ENCODE measurements around the gene ANKMY1. TPM values are rescaled to one million over a fixed set of nuclear protein-coding genes. Genes with fewer than 3 reads are reported as not detected.

The ANKMY1 gene
- total and polyA plus RNA-seq, 2 of the 8 experiments (the other 6 are each of a cell fraction or from before 2014, with no cell fraction given) = 4.5 to 4.8 TPM

DNA sequence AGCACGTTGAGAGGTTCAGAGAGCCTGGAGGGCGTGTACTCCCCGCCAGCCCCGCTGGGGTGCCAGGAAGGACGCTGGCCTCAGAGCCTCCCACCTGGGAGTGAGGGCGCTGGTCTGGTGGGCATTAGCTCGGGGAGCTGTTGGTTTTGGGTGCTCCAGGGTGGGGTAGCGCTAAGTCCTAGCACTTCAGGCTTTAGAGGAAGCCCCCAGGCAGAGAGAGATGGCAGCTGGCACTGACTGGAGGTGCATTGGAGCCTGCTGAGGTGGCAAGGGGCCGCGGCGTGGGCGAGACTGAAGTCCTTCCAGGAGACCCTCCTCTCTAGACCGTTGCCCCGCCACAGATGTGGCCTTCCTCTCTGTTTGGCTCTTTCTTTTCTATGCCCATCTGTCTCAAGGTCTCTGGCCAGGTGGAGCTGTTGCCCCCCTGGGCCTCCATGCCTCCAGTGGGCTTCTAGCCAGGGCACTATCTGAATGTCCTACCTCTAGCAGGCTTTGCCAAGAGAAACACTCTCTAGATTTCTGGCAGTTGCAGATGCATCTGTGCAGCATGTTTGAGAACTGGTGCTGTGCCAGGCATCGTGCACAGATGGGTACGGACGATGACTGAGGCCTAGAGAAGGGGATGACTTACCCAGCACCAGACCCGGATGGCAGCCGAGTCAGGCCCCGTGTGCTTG lies 35.4 kb upstream of the ANKMY1 start:
- WGBS, 2 experiments (ENCODE audit: extremely low coverage in 1 of 2, insufficient coverage in 1 of 2, insufficient read length in 1 of 2, insufficient replicate concordance in 2 of 2, low coverage in 1 of 2, low lambda C conversion rate in 2 of 2, missing lambda C conversion rate in 1 of 2) = 92% methylated on average over 18 of the region's 20 CpGs; no CpG with 5 or more reads in 1 of the 2 experiments
- H3K27ac ChIP-seq (ENCODE audit: low read depth, low read length) = no peak overlapping the region
- H4K5ac ChIP-seq (ENCODE audit: insufficient read length, low read depth, low read length) = no peak overlapping the region
- TF ChIP-seq SRF (IDR thresholded peaks at IDR 0.05; ENCODE audit: low read depth, low read length) = no peak
- TF ChIP-seq EP300 (IDR thresholded peaks at IDR 0.05; ENCODE audit: borderline replicate concordance in 1 of 2, low read depth in 2 of 2, low read length in 2 of 2) = no peak
- no peak for TF ChIP-seq TAF7 (optimal IDR thresholded peaks at IDR 0.05; ENCODE audit: borderline replicate concordance, low read depth, low read length)
- H4K20me1 ChIP-seq (replicated peaks in 1 of 2; ENCODE audit: control insufficient read depth in 1 of 2, insufficient read depth in 2 of 2, low read length in 2 of 2) = peaks cover 3 to 24% of the 10 kb centered on the region in 2 experiments
- H3K4ac ChIP-seq (replicated peaks; ENCODE audit: insufficient read length, low read depth, low read length) = no peak overlapping the region
- no peak overlapping the region for H4K8ac ChIP-seq (ENCODE audit: extremely low read depth, insufficient read depth, low read length)
- no peak overlapping the region for H3K23ac ChIP-seq (ENCODE audit: insufficient read length)
- H2BK120ac ChIP-seq (replicated peaks; ENCODE audit: low read depth, low read length) = no peak overlapping the region
- peaks cover 13% of the 10 kb centered on the region for H3K79me1 ChIP-seq (ENCODE audit: low read depth, low read length)
- no peaks in the 10 kb centered on the region for H3K27me3 ChIP-seq (replicated peaks in 1 of 4; ENCODE audit: control insufficient read depth in 3 of 4, extremely low read depth in 1 of 4, insufficient read depth in 3 of 4, low read length in 3 of 4)
- no peak overlapping the region for H3K4me3 ChIP-seq (ENCODE audit: extremely low read depth in 1 of 4, insufficient read depth in 2 of 4, low read depth in 3 of 4, low read length in 4 of 4)
- H2AK5ac ChIP-seq (ENCODE audit: low read depth, low read length) = no peak overlapping the region
- no peak overlapping the region for H3K18ac ChIP-seq (ENCODE audit: extremely low read depth, low read length)
- no peak overlapping the region for H3K56ac ChIP-seq (replicated peaks; ENCODE audit: insufficient read length, low read depth, low read length)
- H4K91ac ChIP-seq (replicated peaks; ENCODE audit: insufficient read length, low read length) = no peak overlapping the region
- no peak overlapping the region for H2BK15ac ChIP-seq (ENCODE audit: low read length)
- ChIA-PET CTCF (ENCODE audit: partially characterized antibody) (interaction anchor here (0.6 to 3.5 kb wide), 6 partner anchors 8 to 27 kb away, joined by 3 to 17 read pairs (median 4); no protein-coding TSS in a partner anchor), POLR2A (ENCODE audit: partially characterized antibody) (interaction anchor here (2.1 kb wide), 1 partner anchor 8 kb away, joined by 13 read pairs; the partner anchor contains the start of gene CAPN10)
- no peaks in the 10 kb centered on the region for H3K23me2 ChIP-seq (ENCODE audit: low read depth, low read length)
- no peak overlapping the region for H3K14ac ChIP-seq (ENCODE audit: insufficient read length)
- peaks cover 0 to 13% (median 11%) of the 10 kb centered on the region in 4 experiments; a peak in 5 of 8 replicates for H3K36me3 ChIP-seq (ENCODE audit: control insufficient read depth in 2 of 4, insufficient read depth in 4 of 4, low read length in 3 of 4)
- no peak overlapping the region for H3K4me2 ChIP-seq (ENCODE audit: insufficient read depth in 1 of 2, low read depth in 2 of 2, low read length in 2 of 2)
- no peaks in the 10 kb centered on the region for H3K9me3 ChIP-seq (ENCODE audit: insufficient read depth in 2 of 2, low read depth in 1 of 2, low read length in 1 of 2)
- FAIRE-seq = no peak
- DNase-seq (ENCODE audit: low read depth in 1 of 2, low spot score in 2 of 2) = no peak
- peaks cover 0 to 19% of the 10 kb centered on the region in 2 experiments; a peak in 2 of 4 replicates for H3K79me2 ChIP-seq (ENCODE audit: control insufficient read depth in 1 of 2, insufficient read depth in 2 of 2, low read length in 2 of 2)
- H2BK5ac ChIP-seq (ENCODE audit: low read depth, low read length) = no peak overlapping the region
- no peak overlapping the region for H3K9ac ChIP-seq (replicated peaks in 1 of 4; ENCODE audit: extremely low read depth in 1 of 4, low read depth in 3 of 4, low read length in 3 of 4)
- no peak overlapping the region for H2BK12ac ChIP-seq (ENCODE audit: low read depth, low read length)
- no peak overlapping the region for H2BK20ac ChIP-seq (ENCODE audit: low read length)
- H3K4me1 ChIP-seq (replicated peaks in 1 of 4; ENCODE audit: control insufficient read depth in 3 of 4, insufficient read depth in 4 of 4, low read length in 3 of 4) = no peaks in the 10 kb centered on the region; a peak in 1 of 7 replicates
- no peak overlapping the region for H2AFZ ChIP-seq (ENCODE audit: low read length)
